CD4-positive, alpha-beta T cell treated with Interleukin-17A for 1 hour (primary cell): ENCODE data around the gene SLIT3.

ENCODE experiments used
- DNase-seq: peaks from one replicate; pipeline ENCODE4 v3.0.0-alpha.2; 2020

SLIT3 gene

GRCh38 chr5:168844016-168844921, 456.7 kb downstream of the SLIT3 start:
- DNase-seq = no peak

- DNase-seq = no peak
Observed at GRCh38 chr5:168843277-168844015, 457.5 kb downstream of the SLIT3 start.

GRCh38 chr5:168842571-168843205, 458.3 kb downstream of the SLIT3 start:
- DNase-seq = no peak

GRCh38 chr5:168837852-168838251, 463.1 kb downstream of the SLIT3 start:
- DNase-seq = no peak

GRCh38 chr5:168836603-168837231, 464.2 kb downstream of the SLIT3 start:
- DNase-seq = no peak

GRCh38 chr5:168833936-168834335, 467.0 kb downstream of the SLIT3 start:
- DNase-seq = no peak

- DNase-seq = no peak
Observed at GRCh38 chr5:168833383-168833782, 467.6 kb downstream of the SLIT3 start.

- no peak for DNase-seq
Observed at GRCh38 chr5:168832308-168832707, 468.6 kb downstream of the SLIT3 start.

- no peak for DNase-seq
Observed at GRCh38 chr5:168831383-168831782, 469.6 kb downstream of the SLIT3 start.

GRCh38 chr5:168830833-168831232, 470.1 kb downstream of the SLIT3 start:
- no peak for DNase-seq

- DNase-seq = no peak
Observed at GRCh38 chr5:168829922-168830417, 471.0 kb downstream of the SLIT3 start.

- DNase-seq = no peak
Observed at GRCh38 chr5:168829044-168829443, 471.9 kb downstream of the SLIT3 start.

GRCh38 chr5:168827636-168828035, 473.3 kb downstream of the SLIT3 start:
- no peak for DNase-seq

GRCh38 chr5:168826246-168826725, 474.7 kb downstream of the SLIT3 start:
- DNase-seq = no peak

GRCh38 chr5:168822745-168823281, 478.1 kb downstream of the SLIT3 start:
- DNase-seq = no peak

- DNase-seq = no peak
Observed at GRCh38 chr5:168822248-168822744, 478.6 kb downstream of the SLIT3 start.

GRCh38 chr5:168820874-168821273, 480.1 kb downstream of the SLIT3 start:
- no peak for DNase-seq

- DNase-seq = no peak
Observed at GRCh38 chr5:168819004-168819621, 481.8 kb downstream of the SLIT3 start.

- no peak for DNase-seq
Observed at GRCh38 chr5:168818558-168818957, 482.4 kb downstream of the SLIT3 start.

GRCh38 chr5:168817591-168817990, 483.3 kb downstream of the SLIT3 start:
- no peak for DNase-seq

- DNase-seq = no peak
Observed at GRCh38 chr5:168816661-168817060, 484.3 kb downstream of the SLIT3 start.
